ENCODE results near the gene SLC1A7.

SLC1A7 gene

DNA sequence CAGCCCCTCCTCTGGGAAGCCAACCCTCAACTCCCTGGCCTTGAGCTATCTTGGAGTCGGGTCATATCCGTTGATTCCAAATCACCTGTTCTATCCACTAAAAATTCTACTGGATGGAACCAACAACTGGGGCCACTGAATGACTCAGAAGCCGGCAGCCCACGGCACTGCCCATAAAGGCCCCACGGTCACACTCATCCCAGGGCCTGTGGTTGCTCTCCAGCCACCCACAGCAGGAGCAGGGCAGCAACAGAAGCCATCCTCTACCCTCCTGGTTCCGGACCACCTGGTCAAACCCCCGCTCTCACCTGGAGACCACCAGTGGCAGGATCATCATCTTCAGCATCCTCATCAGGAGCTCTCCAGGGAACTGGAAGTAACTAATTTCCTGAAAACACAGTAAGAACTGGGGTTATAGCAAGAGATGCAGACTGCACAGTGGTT is 8.4 kb downstream of the SLC1A7 start:
- DNase-seq (ENCODE audit: low read depth in 3 of 3), result no peak

DNA sequence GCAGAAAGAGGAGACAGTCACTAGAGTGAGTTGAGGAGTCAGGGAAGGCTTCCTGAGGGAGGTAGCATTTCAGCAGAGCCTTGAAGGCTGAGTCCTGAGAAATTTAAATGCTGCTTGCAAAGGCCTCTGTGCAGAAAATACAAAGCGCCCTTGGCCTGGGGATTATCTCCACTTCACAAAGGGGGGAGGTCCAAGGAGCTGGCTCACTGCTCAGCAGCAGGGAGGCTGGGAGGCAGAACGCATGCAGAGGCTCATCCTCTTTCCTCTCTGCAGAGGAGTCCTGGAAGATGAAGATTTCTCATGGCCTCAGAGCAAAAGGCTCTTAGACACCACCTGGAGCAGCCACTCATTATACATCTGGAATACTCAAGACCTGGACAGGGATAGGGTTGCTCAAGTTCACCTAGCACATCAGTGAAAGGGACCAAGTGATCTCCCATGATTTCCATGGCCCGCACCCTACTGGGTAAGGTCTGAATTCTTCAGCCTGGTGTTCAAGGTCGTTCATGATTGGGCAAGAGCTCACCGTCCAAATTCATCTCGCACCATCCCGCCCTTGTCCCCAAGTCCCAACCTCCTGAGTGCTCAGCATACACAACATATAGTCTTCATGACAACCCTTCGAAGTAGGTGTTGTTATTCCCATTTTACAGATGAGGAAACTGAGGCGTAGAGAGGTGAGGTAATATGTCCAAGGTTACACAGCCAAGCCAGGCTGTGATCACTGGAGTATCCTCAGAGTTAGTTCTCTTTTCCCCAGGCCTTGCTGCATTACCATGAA is 9.0 kb downstream of the SLC1A7 start:
- no peak for DNase-seq (ENCODE audit: low read depth in 3 of 3)

DNA sequence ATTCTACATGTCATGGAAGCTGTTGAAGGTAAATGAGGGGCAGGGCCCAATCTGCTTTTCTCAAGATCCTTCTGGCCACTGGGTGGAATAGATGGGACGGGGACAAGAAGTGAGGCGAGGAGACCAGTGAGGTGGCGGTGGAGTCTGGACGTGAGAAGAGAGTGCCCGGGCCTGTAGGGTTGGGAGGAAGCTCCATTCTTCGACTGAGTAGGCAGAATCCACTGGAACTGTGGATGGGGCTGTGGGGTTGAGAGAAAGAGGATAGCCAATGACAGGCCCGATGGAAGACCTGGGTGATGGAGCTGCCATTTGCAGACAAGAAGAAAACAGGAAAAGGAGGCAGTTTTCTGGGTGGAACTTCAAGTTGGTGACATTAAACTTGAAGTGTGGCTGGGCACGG is 10.3 kb downstream of the SLC1A7 start:
- no peak for DNase-seq (ENCODE audit: low read depth in 3 of 3)

DNA sequence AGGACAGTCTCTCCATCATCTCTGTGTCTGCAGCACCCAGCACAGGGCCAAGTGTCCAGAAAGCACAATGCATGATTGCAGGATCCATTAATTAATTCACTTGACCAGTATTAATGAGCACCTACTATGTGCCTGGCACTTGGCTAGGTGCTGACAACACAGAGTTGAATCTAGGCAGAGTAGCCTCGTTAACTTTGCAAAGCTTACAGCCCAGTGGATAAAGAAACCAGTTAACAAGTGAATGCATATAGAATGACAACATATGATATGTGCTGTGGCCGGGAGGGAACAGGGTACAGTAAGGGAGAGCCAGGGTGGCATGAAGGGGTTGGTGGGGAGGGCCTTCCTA is 10.9 kb downstream of the SLC1A7 start:
- DNase-seq (ENCODE audit: low read depth in 3 of 3), result no peak

DNA sequence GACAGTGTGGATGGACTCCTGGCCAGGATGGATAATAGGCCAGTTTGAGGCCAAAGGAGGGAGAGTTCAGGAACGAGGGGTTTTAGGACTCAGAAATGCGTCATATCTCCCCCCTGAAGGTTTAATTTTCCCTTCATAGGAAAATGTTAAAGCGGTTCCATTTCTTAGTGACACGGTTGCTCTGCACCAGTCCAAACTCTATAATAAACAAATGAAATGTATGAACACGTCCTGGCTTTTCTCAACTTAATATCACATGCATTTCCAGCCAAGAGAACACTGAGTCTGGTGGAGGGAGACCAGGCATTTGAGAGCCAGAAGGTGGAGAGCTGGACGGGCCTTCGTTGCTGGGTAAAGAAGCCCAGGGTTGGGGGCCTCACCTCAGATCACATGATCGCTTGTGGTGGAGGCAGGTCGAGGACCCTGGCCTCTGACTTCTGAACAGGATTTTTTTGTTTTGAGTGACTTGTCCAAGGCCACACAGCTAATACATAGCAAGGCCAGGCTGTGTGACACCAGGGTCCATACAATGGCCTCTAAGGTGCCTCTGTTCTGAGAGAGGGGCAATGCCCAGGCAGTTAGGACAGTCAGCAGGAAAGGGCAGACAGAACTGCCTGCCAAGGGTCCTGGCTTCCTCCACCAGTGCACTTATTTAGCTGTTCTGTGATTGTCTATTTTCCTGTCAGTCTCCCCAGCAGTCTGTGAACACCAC is 11.4 kb downstream of the SLC1A7 start:
- no peak for DNase-seq (ENCODE audit: low read depth in 3 of 3)

DNA sequence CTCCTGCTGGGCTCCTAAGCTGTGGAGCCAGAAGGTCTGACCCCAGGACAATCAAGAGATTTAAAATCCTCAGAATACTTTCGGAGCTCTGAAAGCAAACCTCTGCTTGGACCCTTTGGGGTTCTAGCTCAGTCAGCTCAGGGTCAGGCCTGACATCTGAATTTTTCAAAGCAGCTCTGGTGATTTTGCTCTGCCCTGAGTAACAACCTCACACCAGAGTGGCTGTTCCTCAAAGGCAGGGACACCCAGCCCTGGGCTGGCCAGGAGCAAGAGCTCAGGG is 11.9 kb downstream of the SLC1A7 start:
- DNase-seq (ENCODE audit: low read depth in 3 of 3), result no peak

DNA sequence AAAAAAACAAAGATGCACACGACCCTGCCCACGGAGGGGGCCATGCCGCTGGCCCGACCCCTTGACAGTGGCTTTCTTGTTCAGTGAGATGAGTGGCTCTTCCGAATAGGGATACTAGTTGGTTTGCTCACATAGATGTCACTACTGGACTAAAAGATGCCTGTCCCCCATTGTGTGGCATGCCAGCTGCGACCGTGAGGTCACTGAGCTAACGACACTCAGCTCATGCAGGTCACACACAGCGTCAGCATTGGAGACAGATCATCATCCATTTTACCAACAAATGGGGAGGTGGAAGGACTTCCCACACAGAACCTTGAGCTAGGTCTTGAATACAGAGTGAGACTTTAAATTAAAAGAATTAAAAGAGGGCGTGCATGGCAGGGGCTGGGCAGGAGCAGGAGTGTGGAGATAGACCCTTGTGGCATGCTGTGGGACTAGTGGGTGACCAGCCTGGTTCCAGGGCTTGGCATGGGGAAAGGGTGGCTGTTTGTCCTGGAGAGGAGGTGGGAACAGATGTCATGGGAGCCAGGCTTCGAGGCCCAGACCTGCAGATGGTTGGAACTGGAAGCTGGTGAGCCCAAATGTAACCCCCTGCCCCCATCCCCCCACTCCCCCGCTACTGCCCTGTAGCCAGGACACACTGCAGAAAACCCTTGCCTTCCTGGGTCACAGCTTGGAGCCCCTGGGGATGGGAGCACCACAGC is 12.4 kb downstream of the SLC1A7 start:
- DNase-seq (ENCODE audit: low read depth in 3 of 3), result no peak

DNA sequence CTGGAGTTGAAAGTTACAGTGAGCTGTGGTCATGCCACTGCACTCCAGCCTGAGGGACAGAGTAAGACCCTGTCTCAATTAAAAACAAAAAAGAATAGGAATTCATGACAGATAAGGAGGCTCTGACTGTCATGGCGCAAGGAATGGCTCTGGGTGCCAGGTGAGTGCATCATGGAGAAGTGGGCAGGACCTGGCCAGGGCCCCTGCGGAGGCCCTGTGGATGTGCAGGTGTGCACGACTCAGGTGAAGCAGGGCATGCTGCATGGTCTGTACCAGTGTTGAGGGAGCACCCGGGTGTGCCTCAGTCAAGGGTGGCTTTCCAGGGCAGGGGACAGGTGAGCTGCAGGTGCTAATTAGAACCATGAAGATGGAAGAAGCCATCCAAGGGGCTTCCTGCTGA is 14.0 kb downstream of the SLC1A7 start:
- no peak for DNase-seq (ENCODE audit: low read depth in 3 of 3)

DNA sequence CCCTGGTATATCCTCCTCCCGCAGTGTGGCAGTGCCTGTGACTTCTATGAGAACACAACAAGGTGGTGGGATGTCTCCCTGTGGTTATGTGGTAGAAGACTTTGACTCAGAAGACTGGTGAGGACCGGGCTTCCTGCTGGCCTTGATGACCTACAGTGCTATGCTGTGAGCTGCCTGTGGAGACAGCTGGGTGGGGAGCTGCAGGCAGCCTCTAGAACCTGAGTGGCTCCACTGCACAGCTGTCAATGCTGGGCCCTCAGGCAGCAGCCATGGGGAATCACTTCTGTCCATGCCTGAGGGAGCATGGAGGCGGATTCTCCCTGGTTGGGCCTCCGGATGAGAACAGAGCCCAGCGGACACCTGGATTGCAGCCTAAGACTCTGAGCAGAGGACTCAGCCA is 14.9 kb downstream of the SLC1A7 start:
- no peak for DNase-seq (ENCODE audit: low read depth in 3 of 3)

DNA sequence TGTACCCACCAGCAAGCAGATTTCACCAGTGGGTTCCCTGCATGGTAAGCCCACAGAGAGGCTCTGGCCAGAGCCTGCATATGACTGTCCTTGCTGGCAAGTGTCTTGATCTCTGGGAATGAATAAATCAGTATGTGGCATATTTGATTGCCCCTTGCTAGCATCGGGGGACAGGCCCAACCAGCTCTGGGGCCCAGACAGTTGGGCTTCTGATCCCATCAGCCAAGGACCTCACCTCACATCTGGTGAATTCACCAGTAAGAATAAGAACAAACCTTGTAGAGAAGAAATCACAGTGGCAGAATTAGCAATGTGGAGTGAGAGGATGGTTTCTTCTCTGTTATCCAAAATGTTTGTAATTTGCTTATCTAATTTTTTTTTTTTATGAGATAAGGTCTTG is 15.9 kb downstream of the SLC1A7 start:
- DNase-seq (ENCODE audit: low read depth in 3 of 3), result no peak

DNA sequence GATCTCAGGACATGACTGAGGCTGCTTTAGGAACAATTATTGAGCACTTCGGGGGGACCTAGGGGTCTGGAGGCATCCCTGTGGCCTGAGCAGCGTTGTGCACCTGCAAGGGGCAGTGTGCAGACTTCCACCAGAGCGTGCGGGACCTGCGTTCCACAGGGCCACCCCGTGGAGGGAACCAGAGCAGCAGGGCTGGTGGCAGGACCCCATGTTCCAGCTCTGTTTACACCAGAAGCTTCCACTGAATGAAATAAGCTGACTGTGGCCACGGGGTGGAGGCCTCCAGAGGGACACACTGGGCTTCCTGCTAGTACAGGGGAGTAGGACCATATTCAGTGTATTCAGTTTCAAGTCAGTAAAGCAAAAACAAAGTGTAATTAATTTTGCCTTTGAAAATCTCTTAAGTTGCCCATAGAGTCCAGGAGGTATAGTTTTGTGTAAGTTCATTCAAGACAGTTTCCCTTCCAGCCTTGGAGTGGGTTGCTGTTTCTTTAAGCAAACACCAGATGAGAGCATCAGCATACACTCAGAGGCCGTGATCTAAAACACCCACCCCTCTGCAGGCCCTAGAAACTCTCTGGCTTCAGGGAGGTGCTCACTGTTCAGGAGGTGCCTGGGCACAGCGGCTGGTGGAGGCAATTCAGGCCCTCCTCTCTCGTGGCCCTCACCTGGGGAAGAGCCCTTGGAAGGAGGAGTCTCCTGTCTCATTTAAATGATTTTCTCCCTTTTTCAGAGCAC is 16.6 kb downstream of the SLC1A7 start:
- no peak for DNase-seq (ENCODE audit: low read depth in 3 of 3)

DNA sequence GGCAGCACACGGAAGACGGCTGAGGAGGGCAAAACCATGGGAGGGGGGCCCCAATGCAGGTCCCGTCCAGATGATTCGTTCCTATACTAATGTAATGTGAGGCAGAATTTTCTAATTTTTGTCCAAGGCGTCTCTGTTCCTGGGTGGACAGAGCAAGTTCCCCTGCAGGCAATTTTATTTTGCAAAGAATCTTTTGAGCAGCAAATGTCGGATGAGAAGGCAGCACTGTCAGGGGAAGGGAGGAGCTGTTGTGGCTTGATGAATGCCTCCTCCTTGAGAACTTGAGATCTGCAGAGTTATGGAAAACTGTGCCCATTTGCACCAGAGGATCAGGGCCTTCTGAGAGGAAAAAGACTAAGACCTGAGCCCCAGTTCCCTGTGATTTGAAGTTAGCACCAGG is 17.3 kb downstream of the SLC1A7 start:
- no peak for DNase-seq (ENCODE audit: low read depth in 3 of 3)

DNA sequence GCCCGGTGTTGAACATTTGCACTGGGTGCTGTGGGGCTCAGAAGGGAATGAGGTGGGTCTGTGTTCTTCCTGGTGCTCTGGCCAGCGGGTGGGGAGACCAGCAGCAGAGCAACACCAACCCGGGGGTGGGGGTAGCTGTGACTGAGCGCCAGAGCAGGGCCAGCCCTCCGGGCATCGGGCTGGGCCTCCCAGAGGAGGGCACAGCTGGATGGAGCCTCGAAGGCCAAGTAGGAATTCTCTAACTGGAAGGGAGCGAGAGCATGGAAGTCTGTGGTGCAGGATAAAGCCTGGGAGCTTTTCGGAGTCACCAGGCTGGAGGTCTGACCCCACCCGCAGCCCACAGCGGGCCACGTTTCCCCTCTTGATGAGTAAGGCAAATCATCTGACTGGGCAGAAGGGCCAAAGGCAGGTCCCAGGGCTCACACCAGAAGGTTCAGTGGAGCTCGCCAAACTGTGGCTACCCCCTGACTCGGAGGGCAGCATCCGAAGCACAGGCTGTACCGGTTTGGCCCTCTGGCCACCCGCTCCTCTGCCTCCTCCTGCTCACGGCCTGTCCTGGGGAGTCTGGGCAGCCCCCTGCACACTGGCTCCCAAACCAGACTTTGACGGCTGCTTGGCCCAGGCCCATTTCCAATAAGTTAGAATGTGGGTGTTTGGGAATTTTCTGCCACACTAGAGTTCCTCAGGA is 18.8 kb downstream of the SLC1A7 start:
- no peak for DNase-seq (ENCODE audit: low read depth in 3 of 3)

DNA sequence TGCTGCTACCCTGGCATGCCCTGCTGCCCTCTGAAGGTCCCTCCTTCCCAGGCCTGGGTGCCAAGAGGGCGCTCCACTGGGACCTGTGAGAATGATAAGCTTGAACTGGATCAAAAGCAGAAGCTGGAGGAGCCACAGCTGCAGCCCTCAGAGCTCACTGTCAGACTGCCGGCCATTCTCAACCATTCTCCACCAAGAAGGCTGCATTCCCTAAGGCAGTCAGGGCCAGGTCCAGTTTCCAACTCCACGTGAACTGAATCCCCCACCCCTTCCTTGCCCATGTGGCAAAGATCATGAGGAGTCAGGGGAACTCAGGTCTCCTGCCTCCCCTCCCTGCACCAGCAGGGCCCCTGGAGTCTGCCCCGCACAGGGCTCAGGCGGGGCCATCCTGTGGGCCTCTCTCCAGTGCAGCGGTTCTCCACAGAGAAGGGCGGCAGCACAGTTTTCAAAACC is 19.5 kb downstream of the SLC1A7 start:
- DNase-seq (ENCODE audit: low read depth in 3 of 3), result no peak

DNA sequence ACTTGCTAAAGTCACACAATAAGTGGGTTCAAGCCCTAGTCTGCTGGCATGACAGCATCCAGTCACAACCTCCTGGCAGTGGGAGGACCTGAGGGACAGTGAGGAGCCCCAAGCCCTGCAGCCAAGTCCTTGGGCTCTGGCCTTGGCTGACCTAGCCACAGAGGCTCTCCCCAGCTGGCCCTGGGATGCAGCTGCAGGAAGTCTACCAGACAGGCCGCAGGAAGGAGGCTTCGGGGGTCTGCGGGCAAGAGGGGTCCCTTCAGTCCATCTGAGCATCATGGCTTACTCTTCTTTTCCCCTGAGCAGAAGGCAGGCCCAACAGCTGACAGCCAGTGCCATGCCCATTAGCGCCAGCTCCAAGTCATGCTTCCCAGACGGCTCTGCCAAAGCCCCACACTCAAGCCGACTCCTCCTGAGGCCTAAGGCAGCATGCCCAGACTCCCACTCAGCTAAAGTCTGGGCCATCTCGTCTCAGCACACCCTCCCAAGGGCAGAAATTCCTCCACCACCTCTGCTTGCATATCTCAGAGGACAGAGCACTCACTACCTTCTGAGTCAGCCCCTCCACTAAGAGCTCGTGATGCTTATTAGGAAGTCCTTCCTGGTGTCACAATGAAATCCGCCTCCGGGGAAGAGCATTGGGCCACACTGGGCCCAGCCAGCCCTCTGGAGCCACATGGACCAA is 20.1 kb downstream of the SLC1A7 start:
- DNase-seq (ENCODE audit: low read depth in 3 of 3), result no peak

DNA sequence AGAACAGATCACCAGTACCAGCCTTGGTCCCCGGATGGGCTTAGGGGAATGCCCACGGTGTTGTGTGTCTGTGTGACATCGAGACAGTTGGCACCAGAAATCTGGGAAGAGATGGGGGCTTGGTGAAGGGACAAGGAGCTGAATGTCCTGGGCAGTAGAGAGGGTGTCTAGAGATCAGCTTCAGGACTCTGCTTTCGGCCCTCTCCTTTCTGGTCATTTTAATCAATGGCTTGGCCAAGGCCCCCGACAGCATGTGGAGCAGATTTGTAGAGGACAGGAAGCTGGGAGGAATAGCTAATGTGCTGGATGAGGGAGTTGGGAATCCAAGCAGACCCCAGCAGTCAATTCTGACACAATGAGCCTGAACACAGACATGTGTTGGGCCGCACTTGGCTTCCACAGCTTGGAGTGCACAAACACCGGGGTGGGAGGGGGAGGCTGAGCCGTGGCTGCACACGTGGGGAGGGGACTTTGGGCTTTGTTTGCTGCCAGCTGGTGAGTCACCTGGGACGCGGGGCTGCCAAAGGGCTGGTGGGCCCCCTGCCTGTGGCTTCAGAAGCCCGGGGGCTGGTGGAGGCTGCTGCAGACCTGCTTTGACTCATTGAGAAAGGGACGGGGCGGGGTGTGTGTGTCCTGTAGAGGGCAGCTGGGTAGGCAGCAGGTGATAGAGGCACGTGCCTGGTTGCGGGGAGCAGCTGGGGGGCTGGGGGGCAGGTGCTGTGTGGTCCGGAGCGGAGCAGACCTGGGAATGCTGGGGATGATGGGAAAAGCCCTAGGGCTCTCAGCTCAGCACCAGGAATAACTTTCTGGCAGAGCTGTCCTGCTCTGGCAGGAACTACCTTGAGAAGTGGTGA is 20.9 kb downstream of the SLC1A7 start:
- DNase-seq (ENCODE audit: low read depth in 3 of 3), result no peak

DNA sequence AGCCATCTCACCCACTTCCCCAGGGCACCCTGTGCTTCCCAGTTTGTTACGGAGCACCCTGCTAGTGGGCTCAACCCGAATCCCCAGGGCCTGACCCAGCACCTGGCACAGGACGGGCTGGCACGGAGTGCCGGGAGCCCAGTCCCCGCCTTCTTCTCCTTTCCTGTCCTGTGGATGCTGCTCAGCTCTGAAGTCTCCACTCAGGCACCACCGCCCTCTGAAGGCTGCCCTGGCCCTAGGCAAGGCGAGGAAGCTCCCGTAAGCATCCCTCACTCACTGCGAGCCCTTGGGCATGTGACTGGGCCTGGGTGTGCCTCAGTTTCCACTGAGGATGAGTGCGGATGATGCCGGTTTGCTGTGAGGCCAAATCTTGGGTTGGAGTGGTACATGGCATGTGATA is 21.8 kb downstream of the SLC1A7 start:
- DNase-seq (ENCODE audit: low read depth in 3 of 3), result no peak

DNA sequence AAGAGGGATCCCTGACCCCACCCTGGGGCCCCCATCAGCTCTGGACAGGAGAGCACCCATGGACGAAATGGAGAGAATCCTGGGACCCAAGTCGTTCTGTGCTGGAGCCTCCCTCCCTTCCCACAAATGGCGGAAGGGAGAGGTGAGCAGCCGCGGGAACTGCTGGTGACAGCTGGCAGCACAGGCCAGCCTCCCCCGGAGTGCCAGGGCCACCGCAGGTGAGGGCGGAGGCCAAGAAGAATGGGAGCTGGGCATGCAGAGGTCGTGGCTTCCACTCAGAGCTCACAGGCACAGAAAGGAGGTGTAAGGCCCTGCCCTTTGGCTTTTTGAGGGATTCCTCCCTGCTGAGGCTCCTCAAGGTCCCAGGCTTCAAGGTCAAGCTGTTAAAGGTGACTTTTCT is 24.6 kb downstream of the SLC1A7 start:
- DNase-seq (ENCODE audit: low read depth in 3 of 3), result no peak

DNA sequence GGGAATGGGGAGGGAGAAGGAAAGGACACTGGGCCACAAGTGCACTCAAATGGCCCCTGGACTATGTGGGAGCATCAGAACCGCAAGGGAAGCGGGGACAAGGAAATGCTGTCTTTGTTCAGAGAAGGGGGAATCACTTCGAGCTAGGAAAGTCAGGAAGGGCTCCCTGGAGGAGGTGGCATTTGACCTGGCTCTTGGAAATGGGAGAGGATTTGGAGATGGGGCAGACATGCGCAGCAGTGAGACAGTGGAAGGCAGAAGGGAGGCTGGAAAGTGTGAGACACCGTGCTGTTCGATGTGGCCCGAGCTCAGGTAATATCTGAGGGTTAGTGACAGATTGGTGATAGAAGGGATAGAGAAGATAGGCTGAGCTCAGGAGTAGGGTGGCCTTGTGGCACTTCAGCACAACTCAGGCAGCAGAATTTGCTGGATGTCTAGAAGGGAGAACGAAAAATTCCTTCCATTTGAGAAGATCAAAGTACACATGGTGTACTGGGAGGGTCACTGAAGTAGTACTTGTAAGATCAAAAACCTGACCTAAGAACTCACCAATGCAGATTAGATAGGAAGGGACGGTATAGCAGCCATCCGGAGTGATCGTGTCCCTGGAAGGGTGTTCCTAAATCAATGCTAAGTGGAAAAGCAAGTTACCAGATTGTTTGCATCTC is 25.4 kb downstream of the SLC1A7 start:
- DNase-seq (ENCODE audit: low read depth in 3 of 3), result no peak

All from stimulated activated CD4-positive, alpha-beta T cell treated with anti-CD3 and anti-CD28 coated beads, TNF-alpha, amount 100 ng/mL, for 48 hours (primary cell).